Activated CD4-positive, alpha-beta T cell treated with anti-CD3 and anti-CD28 coated beads for 36 hours (primary cell): Measurements from ENCODE around the gene DCLK2. TPM values are rescaled to one million over a fixed set of nuclear protein-coding genes. Genes with fewer than 3 reads are reported as not detected.

Source experiments
- ATAC-seq: fragments of 200-7000 bp; cut with Tn5 transposase; one replicate; pipeline ENCODE4 v1.10.0; 2021; ENCODE audit warnings: mild to moderate bottlenecking, moderate library complexity
- CTCF ChIA-PET: fragments of 350-600 bp; sonication (Branson Sonifier 250); formaldehyde crosslinking; loops from one replicate; lab custom pipeline; 2021; ENCODE audit warnings: antibody characterized with exemption; lab: Charles Lee
- POLR2A ChIA-PET: fragments of 350-600 bp; sonication (Branson Sonifier 250); formaldehyde crosslinking; loops from one replicate; lab custom pipeline; 2021; ENCODE audit warnings: antibody characterized with exemption, inconsistent platforms; lab: Charles Lee
- DNase-seq: peaks from one replicate; pipeline ENCODE4 v3.0.0-alpha.2; 2020
- H3K27ac Mint-ChIP-seq: one replicate; pipeline ENCODE4 v1.8.0; 2021; ENCODE audit warnings: mixed read lengths
- H3K27me3 Mint-ChIP-seq: one replicate; pipeline ENCODE4 v1.8.0; 2021; ENCODE audit warnings: mixed read lengths
- H3K36me3 Mint-ChIP-seq: one replicate; pipeline ENCODE4 v1.8.0; 2021; ENCODE audit warnings: low read depth, mixed read lengths
- H3K4me1 Mint-ChIP-seq: one replicate; pipeline ENCODE4 v1.8.0; 2021; ENCODE audit warnings: mixed read lengths
- H3K4me3 Mint-ChIP-seq: one replicate; pipeline ENCODE4 v1.8.0; 2021; ENCODE audit warnings: mild to moderate bottlenecking, moderate library complexity, mixed read lengths
- H3K9me3 Mint-ChIP-seq: one replicate; pipeline ENCODE4 v1.8.0; 2021; ENCODE audit warnings: low read depth, mixed read lengths
- intact Hi-C, 2 experiments: fragments of 100-400 bp; cut with DNase I in 1 of 2; cut with micrococcal nuclease in 1 of 2; formaldehyde crosslinking; loops; one replicate each; pipeline versions ENCODE4 v1.14.2 to v1.15.1; 2022 to 2024; cut with DNase I, micrococcal nuclease
- total RNA-seq, 2 experiments: library from RNA; stranded (reverse); gene quantifications; one replicate each; pipeline ENCODE4 v1.2.3, GENCODE V29; 2021

DCLK2 gene
- total RNA-seq, 2 experiments from 2014 or later = not detected

GRCh38 chr4:150123796-150124677 lies 45.8 kb downstream of the DCLK2 start:
- Mint-ChIP-seq H3K4me1 (no peaks in the 10 kb centered on the region), H3K27me3 (peaks cover 9% of the 10 kb centered on the region), H3K9me3 (peaks cover 7% of the 10 kb centered on the region), H3K36me3 (no peaks in the 10 kb centered on the region), H3K27ac (no peak overlapping the region), H3K4me3 (no peak overlapping the region)
- CTCF ChIA-PET = interaction anchor here (0.6 to 1.2 kb wide), 2 partner anchors 9 to 12 kb away, joined by 3 to 4 read pairs; no protein-coding TSS in a partner anchor
- ATAC-seq = no peak
- intact Hi-C loops = no loop called here
- no peak for DNase-seq
- POLR2A ChIA-PET = no interaction called here

- intact Hi-C loops = no loop called here
- no peak overlapping the region for H3K27ac Mint-ChIP-seq
Measured at GRCh38 chr4:150126201-150126863, 48.1 kb downstream of the DCLK2 start.

DNA sequence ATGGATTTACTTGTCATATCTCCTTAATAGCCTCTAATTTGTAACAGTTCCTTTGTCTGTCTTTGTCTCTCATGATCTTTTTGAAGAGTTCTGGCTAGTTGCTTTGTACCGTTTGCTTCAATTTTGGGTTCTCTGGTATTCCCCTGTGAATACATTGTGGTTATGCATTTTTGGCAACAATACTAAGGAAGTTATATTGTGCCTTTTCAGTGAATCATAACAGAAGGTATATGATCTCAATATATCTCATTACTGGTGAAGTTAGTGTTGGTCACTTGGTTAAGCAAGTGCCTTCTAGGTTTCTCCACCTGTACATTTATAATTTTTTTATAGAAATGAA lies 48.6 kb downstream of the DCLK2 start:
- DNase-seq (no peak), ATAC-seq (no peak)
- Mint-ChIP-seq H3K4me1 (no peaks in the 10 kb centered on the region), H3K27me3 (peaks cover 14% of the 10 kb centered on the region), H3K36me3 (no peaks in the 10 kb centered on the region), H3K27ac (no peak overlapping the region), H3K9me3 (peaks cover 3% of the 10 kb centered on the region), H3K4me3 (no peak overlapping the region)
- intact Hi-C loops = no loop called here
- POLR2A ChIA-PET = no interaction called here
- CTCF ChIA-PET = no interaction called here

More at GRCh38 chr4:150126201-150126863, 48.1 kb downstream of the DCLK2 start:
- DNase-seq = no peak
- H3K4me3 Mint-ChIP-seq = no peak overlapping the region
- ChIA-PET CTCF (no interaction called here), POLR2A (no interaction called here)
- no peaks in the 10 kb centered on the region for H3K36me3 Mint-ChIP-seq
- no peak for ATAC-seq
- H3K27me3 Mint-ChIP-seq = peaks cover 13% of the 10 kb centered on the region
- H3K9me3 Mint-ChIP-seq = peaks cover 6% of the 10 kb centered on the region
- H3K4me1 Mint-ChIP-seq = no peaks in the 10 kb centered on the region

DNA sequence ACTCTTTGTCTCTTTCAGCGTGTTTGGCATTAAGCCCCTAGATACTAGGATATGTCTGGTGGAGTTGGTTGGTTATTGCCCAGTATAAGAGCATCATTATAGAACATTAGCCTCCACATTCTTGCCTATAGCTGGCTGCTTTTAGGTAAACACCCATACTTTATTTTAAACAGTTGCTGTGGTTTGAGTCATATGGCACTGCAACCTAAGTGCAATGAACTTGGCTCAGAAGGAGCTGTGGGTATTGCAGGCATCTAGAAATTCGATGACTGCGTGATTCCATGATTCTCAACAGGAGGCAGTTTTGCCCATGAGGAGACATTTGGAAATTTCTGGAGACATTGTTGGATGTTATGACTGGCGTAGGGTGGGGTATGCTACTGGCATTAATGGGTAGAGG lies 49.5 kb downstream of the DCLK2 start:
- Mint-ChIP-seq H3K27me3 (peaks cover 13% of the 10 kb centered on the region), H3K4me3 (no peak overlapping the region), H3K4me1 (no peaks in the 10 kb centered on the region), H3K9me3 (no peaks in the 10 kb centered on the region), H3K27ac (no peak overlapping the region), H3K36me3 (no peaks in the 10 kb centered on the region)
- ATAC-seq = no peak
- POLR2A ChIA-PET = no interaction called here
- no peak for DNase-seq
- intact Hi-C loops = no loop called here
- CTCF ChIA-PET = no interaction called here

DNA sequence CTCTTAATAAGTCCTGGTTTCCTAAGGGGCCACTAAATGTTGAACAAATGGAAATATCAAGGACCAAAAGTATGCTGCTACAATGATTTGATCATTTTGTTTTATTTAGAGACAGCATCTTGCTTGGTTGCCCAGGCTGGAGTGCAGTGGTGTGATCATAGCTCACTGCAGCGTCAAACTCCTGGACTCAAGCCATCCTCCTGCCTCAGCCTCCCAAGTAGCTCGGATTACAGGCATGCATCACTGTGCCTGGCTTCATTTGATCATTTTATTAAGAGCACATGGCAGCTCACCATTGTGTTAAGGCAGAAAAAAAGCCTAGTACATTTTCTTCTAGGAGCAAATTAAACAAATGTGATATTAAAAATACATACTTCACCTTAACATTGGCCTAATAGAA lies 52.7 kb downstream of the DCLK2 start:
- no peaks in the 10 kb centered on the region for H3K36me3 Mint-ChIP-seq
- H3K27ac Mint-ChIP-seq = no peak overlapping the region
- ChIA-PET POLR2A (no interaction called here), CTCF (interaction anchor here (1.2 kb wide), 1 partner anchor 9 kb away, joined by 4 read pairs; no protein-coding TSS in a partner anchor)
- H3K4me1 Mint-ChIP-seq = no peaks in the 10 kb centered on the region
- intact Hi-C loops = no loop called here
- DNase-seq (no peak), ATAC-seq (no peak)
- H3K4me3 Mint-ChIP-seq = no peak overlapping the region
- H3K9me3 Mint-ChIP-seq = no peaks in the 10 kb centered on the region
- peaks cover 22% of the 10 kb centered on the region for H3K27me3 Mint-ChIP-seq

- no peak overlapping the region for H3K27ac Mint-ChIP-seq
- POLR2A ChIA-PET = no interaction called here
Measured at GRCh38 chr4:150131581-150132228, 53.5 kb downstream of the DCLK2 start.

GRCh38 chr4:150133605-150134004 lies 55.4 kb downstream of the DCLK2 start:
- DNase-seq = no peak
- ATAC-seq = no peak
- CTCF ChIA-PET = no interaction called here
- Mint-ChIP-seq H3K27me3 (peaks cover 16% of the 10 kb centered on the region), H3K36me3 (no peaks in the 10 kb centered on the region), H3K9me3 (no peaks in the 10 kb centered on the region), H3K4me1 (no peaks in the 10 kb centered on the region), H3K27ac (no peak overlapping the region), H3K4me3 (no peak overlapping the region)
- intact Hi-C loops = no loop called here
- POLR2A ChIA-PET = no interaction called here

More at GRCh38 chr4:150131581-150132228, 53.5 kb downstream of the DCLK2 start:
- no peaks in the 10 kb centered on the region for H3K9me3 Mint-ChIP-seq
- intact Hi-C loops = no loop called here
- H3K36me3 Mint-ChIP-seq = no peaks in the 10 kb centered on the region
- DNase-seq (no peak), ATAC-seq (no peak)
- no peak overlapping the region for H3K4me3 Mint-ChIP-seq
- peaks cover 22% of the 10 kb centered on the region for H3K27me3 Mint-ChIP-seq
- CTCF ChIA-PET = no interaction called here
- H3K4me1 Mint-ChIP-seq = no peaks in the 10 kb centered on the region

DNA sequence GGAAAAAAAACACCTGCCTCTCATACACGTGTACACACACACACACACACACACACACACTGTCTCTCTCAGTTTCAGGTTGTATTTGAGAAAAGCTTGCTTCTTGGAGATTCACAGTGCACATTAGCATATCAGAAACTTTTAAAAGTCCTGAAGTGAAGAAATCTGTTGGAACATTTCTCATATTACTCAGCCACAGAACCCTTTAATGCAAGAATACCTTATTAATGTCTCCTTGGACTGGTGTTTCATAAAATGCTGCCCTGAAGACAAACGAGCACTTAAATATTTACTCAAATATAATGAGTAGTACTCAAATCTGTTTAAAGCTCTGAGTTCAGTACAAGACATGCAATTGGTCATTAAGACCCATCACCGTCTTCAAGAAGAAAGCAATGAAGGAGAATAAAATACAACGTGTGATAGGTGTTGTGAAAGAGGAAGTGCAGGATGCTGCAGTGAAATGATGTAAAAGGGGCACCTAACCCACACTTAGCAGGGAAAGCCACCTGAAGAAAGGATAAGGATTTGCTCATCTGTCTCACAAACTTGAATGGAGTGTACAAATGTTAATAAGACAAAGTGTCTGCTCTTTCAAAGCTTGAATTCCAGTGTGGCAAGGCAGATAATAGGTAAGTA lies 57.0 kb downstream of the DCLK2 start:
- DNase-seq = no peak

GRCh38 chr4:150136036-150136435 lies 57.8 kb downstream of the DCLK2 start:
- POLR2A ChIA-PET = no interaction called here
- CTCF ChIA-PET = interaction anchor here (1.3 kb wide), 1 partner anchor 13 kb away, joined by 3 read pairs; no protein-coding TSS in a partner anchor
- H3K4me1 Mint-ChIP-seq = no peaks in the 10 kb centered on the region

More for the DNA sequence above, 57.0 kb downstream of the DCLK2 start:
- CTCF ChIA-PET = interaction anchor here (1.3 kb wide), 1 partner anchor 12 kb away, joined by 3 read pairs; no protein-coding TSS in a partner anchor
- intact Hi-C loops = no loop called here
- Mint-ChIP-seq H3K4me3 (no peak overlapping the region), H3K36me3 (no peaks in the 10 kb centered on the region), H3K27ac (no peak overlapping the region), H3K4me1 (no peaks in the 10 kb centered on the region), H3K9me3 (no peaks in the 10 kb centered on the region), H3K27me3 (peaks cover 13% of the 10 kb centered on the region)
- no peak for ATAC-seq
- POLR2A ChIA-PET = no interaction called here

DNA sequence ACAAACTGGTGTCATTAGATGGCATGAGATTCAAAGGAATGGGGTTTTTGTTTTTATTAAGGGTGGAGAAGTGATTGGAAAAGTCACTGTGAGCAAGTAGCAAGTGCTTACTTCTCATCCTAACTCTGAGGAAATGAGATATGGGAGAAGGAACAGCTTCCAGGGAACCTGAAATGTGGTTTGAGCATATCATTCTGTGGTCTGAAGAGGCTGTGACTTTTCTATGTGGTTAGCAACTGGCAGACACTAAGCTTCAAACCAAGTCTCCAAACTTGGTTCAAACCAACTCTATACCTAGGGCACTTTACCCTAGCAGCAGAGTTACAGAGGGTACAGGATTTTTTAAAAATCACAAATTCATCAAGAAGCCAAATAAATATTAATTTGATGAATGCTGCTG lies 58.2 kb downstream of the DCLK2 start:
- Mint-ChIP-seq H3K4me1 (peaks cover 4% of the 10 kb centered on the region), H3K36me3 (no peaks in the 10 kb centered on the region), H3K27ac (no peak overlapping the region), H3K27me3 (peaks cover 12% of the 10 kb centered on the region), H3K4me3 (no peak overlapping the region), H3K9me3 (no peaks in the 10 kb centered on the region)
- ChIA-PET POLR2A (no interaction called here), CTCF (interaction anchor here (1.5 kb wide), 1 partner anchor 27 kb away, joined by 3 read pairs; no protein-coding TSS in a partner anchor)
- intact Hi-C loops = no loop called here
- no peak for ATAC-seq
- DNase-seq = no peak

More at GRCh38 chr4:150136036-150136435, 57.8 kb downstream of the DCLK2 start:
- Mint-ChIP-seq H3K27ac (no peak overlapping the region), H3K27me3 (peaks cover 12% of the 10 kb centered on the region), H3K4me3 (no peak overlapping the region), H3K9me3 (no peaks in the 10 kb centered on the region), H3K36me3 (no peaks in the 10 kb centered on the region)
- ATAC-seq = no peak
- DNase-seq = no peak
- intact Hi-C loops = no loop called here

DNA sequence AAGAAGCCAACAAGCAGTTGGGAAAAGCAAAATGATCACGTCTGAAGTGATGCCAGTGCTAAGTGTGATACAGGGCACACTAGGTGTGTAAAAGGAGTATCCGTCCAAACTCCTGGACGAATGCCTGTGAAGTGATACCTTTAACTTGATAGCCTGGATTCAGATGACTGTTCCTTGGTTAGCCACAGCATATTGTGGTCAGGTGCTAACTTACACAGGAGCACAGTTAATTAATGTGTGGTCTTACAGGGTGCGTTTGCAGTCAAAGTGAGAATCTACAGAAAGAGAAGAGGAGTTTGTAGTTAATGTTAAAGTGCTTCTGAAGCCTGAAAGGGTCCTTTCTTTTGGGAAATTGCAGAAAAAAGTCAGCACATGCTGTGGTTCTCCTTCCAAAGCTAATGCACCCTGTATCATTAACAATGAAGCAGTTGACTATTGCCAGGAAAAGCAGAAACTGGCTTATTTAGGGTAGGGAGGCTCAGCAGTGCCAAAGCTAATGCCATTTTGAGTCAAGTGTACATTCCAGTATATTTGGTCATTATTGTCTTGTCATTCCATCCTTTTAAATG lies 61.1 kb downstream of the DCLK2 start:
- POLR2A ChIA-PET = no interaction called here
- Mint-ChIP-seq H3K4me1 (peaks cover 6% of the 10 kb centered on the region), H3K4me3 (no peak overlapping the region), H3K36me3 (no peaks in the 10 kb centered on the region), H3K27ac (no peak overlapping the region), H3K27me3 (peaks cover 3% of the 10 kb centered on the region), H3K9me3 (no peaks in the 10 kb centered on the region)
- DNase-seq = no peak
- ATAC-seq = no peak
- intact Hi-C loops = no loop called here
- CTCF ChIA-PET = interaction anchor here (0.6 to 1.0 kb wide), 2 partner anchors 9 to 106 kb away, joined by 3 to 4 read pairs; no protein-coding TSS in a partner anchor
